Activated naive CD4-positive, alpha-beta T cell treated with anti-CD3 and anti-CD28 coated beads, Interleukin-2, amount 10 ng/mL, durations not matched to agents 7 days and 5 days (primary cell): ENCODE measurements around the gene POFUT2.

Experiments
- CTCF ChIA-PET: fragments of 350-600 bp; sonication (Branson Sonifier 250); formaldehyde crosslinking; loops from one replicate; lab custom pipeline; 2021; ENCODE audit warnings: antibody characterized with exemption; lab: Charles Lee
- DNase-seq: peaks from one replicate; pipeline ENCODE4 v3.0.0-alpha.2; 2020
- H3K27ac Mint-ChIP-seq: one replicate; pipeline ENCODE4 v1.8.0; 2021; ENCODE audit warnings: mild to moderate bottlenecking, moderate library complexity, mixed read lengths
- H3K27me3 Mint-ChIP-seq: one replicate; pipeline ENCODE4 v1.8.0; 2021; ENCODE audit warnings: mild to moderate bottlenecking, mixed read lengths
- H3K36me3 Mint-ChIP-seq: one replicate; pipeline ENCODE4 v1.8.0; 2021; ENCODE audit warnings: mixed read lengths
- H3K4me1 Mint-ChIP-seq: one replicate; pipeline ENCODE4 v1.8.0; 2021; ENCODE audit warnings: mixed read lengths
- H3K4me3 Mint-ChIP-seq: one replicate; pipeline ENCODE4 v1.8.0; 2021; ENCODE audit warnings: mild to moderate bottlenecking, moderate library complexity, mixed read lengths
- H3K9me3 Mint-ChIP-seq: one replicate; pipeline ENCODE4 v1.8.0; 2021; ENCODE audit warnings: mixed read lengths

The POFUT2 gene

GRCh38 chr21:45329261-45330074, 41.8 kb upstream of the POFUT2 start:
- no peak overlapping the region for H3K27ac Mint-ChIP-seq
- H3K4me1 Mint-ChIP-seq, result no peaks in the 10 kb centered on the region
- H3K9me3 Mint-ChIP-seq, result no peaks in the 10 kb centered on the region
- CTCF ChIA-PET, result interaction anchor here (0.6 kb wide), 1 partner anchor 192 kb away, joined by 3 read pairs; no protein-coding TSS in a partner anchor
- H3K27me3 Mint-ChIP-seq, result peaks cover 7% of the 10 kb centered on the region
- H3K4me3 Mint-ChIP-seq, result no peak overlapping the region
- H3K36me3 Mint-ChIP-seq, result no peaks in the 10 kb centered on the region
- no peak for DNase-seq

GRCh38 chr21:45328198-45329091, 40.8 kb upstream of the POFUT2 start:
- DNase-seq, result no peak
- Mint-ChIP-seq H3K27ac (no peak overlapping the region), H3K4me3 (no peak overlapping the region), H3K9me3 (no peaks in the 10 kb centered on the region), H3K27me3 (peaks cover 7% of the 10 kb centered on the region), H3K4me1 (no peaks in the 10 kb centered on the region), H3K36me3 (no peaks in the 10 kb centered on the region)
- CTCF ChIA-PET, result no interaction called here

- Mint-ChIP-seq H3K36me3 (no peaks in the 10 kb centered on the region), H3K27me3 (peaks cover 6% of the 10 kb centered on the region), H3K27ac (no peak overlapping the region), H3K4me3 (no peak overlapping the region), H3K9me3 (no peaks in the 10 kb centered on the region), H3K4me1 (no peaks in the 10 kb centered on the region)
- CTCF ChIA-PET, result no interaction called here
- DNase-seq, result no peak
Measured at GRCh38 chr21:45327441-45328197, 39.9 kb upstream of the POFUT2 start.

- H3K4me1 Mint-ChIP-seq, result peaks cover 5% of the 10 kb centered on the region
- no peak overlapping the region for H3K27ac Mint-ChIP-seq
- H3K4me3 Mint-ChIP-seq, result no peak overlapping the region
Measured at GRCh38 chr21:45326891-45327440, 39.3 kb upstream of the POFUT2 start.

GRCh38 chr21:45326169-45326851, 38.6 kb upstream of the POFUT2 start:
- no peak for DNase-seq
- H3K4me3 Mint-ChIP-seq, result no peak overlapping the region
- CTCF ChIA-PET, result no interaction called here

More at GRCh38 chr21:45326891-45327440, 39.3 kb upstream of the POFUT2 start:
- Mint-ChIP-seq H3K9me3 (no peaks in the 10 kb centered on the region), H3K36me3 (no peaks in the 10 kb centered on the region), H3K27me3 (peaks cover 10% of the 10 kb centered on the region)
- DNase-seq, result no peak
- CTCF ChIA-PET, result no interaction called here

GRCh38 chr21:45325206-45326168, 37.8 kb upstream of the POFUT2 start:
- peaks cover 8% of the 10 kb centered on the region for H3K27me3 Mint-ChIP-seq
- H3K9me3 Mint-ChIP-seq, result no peaks in the 10 kb centered on the region
- H3K27ac Mint-ChIP-seq, result peak overlapping the region; percentile 11
- CTCF ChIA-PET, result no interaction called here
- no peak overlapping the region for H3K4me3 Mint-ChIP-seq
- no peaks in the 10 kb centered on the region for H3K36me3 Mint-ChIP-seq
- DNase-seq, result no peak
- H3K4me1 Mint-ChIP-seq, result peaks cover 5% of the 10 kb centered on the region

More at GRCh38 chr21:45326169-45326851, 38.6 kb upstream of the POFUT2 start:
- H3K27me3 Mint-ChIP-seq, result peaks cover 8% of the 10 kb centered on the region
- no peaks in the 10 kb centered on the region for H3K36me3 Mint-ChIP-seq
- no peak overlapping the region for H3K27ac Mint-ChIP-seq
- H3K4me1 Mint-ChIP-seq, result peaks cover 5% of the 10 kb centered on the region
- no peaks in the 10 kb centered on the region for H3K9me3 Mint-ChIP-seq

GRCh38 chr21:45324489-45325205, 37.0 kb upstream of the POFUT2 start:
- CTCF ChIA-PET, result interaction anchor here (0.9 kb wide), 1 partner anchor 172 kb away, joined by 3 read pairs; no protein-coding TSS in a partner anchor
- no peaks in the 10 kb centered on the region for H3K36me3 Mint-ChIP-seq
- no peak overlapping the region for H3K4me3 Mint-ChIP-seq
- H3K27ac Mint-ChIP-seq, result no peak overlapping the region
- H3K4me1 Mint-ChIP-seq, result peaks cover 5% of the 10 kb centered on the region
- DNase-seq, result no peak
- no peaks in the 10 kb centered on the region for H3K9me3 Mint-ChIP-seq
- H3K27me3 Mint-ChIP-seq, result peaks cover 8% of the 10 kb centered on the region

- Mint-ChIP-seq H3K27me3 (peaks cover 8% of the 10 kb centered on the region), H3K36me3 (no peaks in the 10 kb centered on the region), H3K27ac (no peak overlapping the region), H3K4me3 (no peak overlapping the region), H3K4me1 (peaks cover 5% of the 10 kb centered on the region), H3K9me3 (no peaks in the 10 kb centered on the region)
- DNase-seq, result no peak
- CTCF ChIA-PET, result interaction anchor here (0.9 kb wide), 2 partner anchors 14 to 171 kb away, joined by 3 read pairs; no protein-coding TSS in a partner anchor
Measured at GRCh38 chr21:45323487-45324311, 36.0 kb upstream of the POFUT2 start.

- peaks cover 8% of the 10 kb centered on the region for H3K27me3 Mint-ChIP-seq
- no peaks in the 10 kb centered on the region for H3K36me3 Mint-ChIP-seq
- no peak overlapping the region for H3K27ac Mint-ChIP-seq
- H3K9me3 Mint-ChIP-seq, result no peaks in the 10 kb centered on the region
- CTCF ChIA-PET, result interaction anchor here (0.9 kb wide), 1 partner anchor 14 kb away, joined by 3 read pairs; no protein-coding TSS in a partner anchor
- no peak for DNase-seq
- peaks cover 5% of the 10 kb centered on the region for H3K4me1 Mint-ChIP-seq
- no peak overlapping the region for H3K4me3 Mint-ChIP-seq
Measured at GRCh38 chr21:45322960-45323461, 35.3 kb upstream of the POFUT2 start.

- Mint-ChIP-seq H3K4me1 (peaks cover 5% of the 10 kb centered on the region), H3K36me3 (no peaks in the 10 kb centered on the region), H3K27ac (peak overlapping the region; percentile 1), H3K27me3 (peaks cover 8% of the 10 kb centered on the region), H3K9me3 (no peaks in the 10 kb centered on the region), H3K4me3 (peak overlapping the region; percentile 1)
- CTCF ChIA-PET, result no interaction called here
- DNase-seq, result peak; percentile 37
Measured at GRCh38 chr21:45322231-45322959, 34.7 kb upstream of the POFUT2 start.
